Measurements from ENCODE around the gene WDR93.

GRCh38 chr15:89781891-89782618 lies 91.4 kb downstream of the WDR93 start:
- TF ChIP-seq CTCF (IDR thresholded peaks at IDR 0.05) = no peak
- no peak for TF ChIP-seq POLR2A (IDR thresholded peaks at IDR 0.05)
